IPS DF 19.7 (cell line): Measurements from ENCODE around the gene IL15.
"Not testable (repeated sequence)": the region's sequence is repeated elsewhere in the genome, so short reads cannot be mapped to it uniquely, and the experiment has no call there.

Experiments
- DNase-seq: peaks from one replicate; pipeline ENCODE4 v3.0.0-alpha.2; 2013; ENCODE audit warnings: low read depth, low spot score

IL15 gene

DNA sequence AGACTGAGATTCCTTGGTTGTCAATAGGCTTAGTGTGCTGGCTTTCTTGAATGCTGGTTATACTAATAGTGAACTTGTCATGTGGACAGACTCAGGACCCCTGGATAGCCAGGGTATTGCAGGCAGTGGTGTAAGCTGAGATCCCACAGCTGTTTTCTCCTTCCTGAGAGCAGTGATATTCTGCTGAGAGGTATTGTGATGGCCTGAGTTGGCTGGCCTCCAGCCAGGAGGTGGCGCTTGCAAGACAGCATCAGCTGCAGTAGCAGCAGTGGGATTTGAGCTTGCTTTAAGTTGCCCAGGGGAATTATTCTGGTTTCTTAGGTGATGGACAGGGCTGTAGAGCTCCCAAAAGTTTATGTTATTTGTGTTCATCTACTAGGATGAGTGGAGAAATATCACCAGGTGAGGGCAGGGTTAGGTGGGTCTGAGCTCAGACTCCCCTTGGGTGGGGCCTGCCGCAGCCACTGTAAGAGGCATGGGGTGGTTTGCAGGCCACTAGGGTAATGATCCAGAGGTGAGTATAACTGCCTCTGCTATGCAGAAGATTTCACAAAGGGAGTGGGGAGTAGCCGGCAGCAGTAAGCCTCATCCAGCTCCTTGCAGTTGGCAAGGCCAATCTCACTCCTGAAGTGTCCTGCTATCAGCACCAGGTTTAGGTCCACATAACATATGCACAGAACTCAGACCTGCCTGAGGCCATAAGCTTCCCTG is 66.2 kb downstream of the IL15 start:
- peak; percentile 9 for DNase-seq

DNA sequence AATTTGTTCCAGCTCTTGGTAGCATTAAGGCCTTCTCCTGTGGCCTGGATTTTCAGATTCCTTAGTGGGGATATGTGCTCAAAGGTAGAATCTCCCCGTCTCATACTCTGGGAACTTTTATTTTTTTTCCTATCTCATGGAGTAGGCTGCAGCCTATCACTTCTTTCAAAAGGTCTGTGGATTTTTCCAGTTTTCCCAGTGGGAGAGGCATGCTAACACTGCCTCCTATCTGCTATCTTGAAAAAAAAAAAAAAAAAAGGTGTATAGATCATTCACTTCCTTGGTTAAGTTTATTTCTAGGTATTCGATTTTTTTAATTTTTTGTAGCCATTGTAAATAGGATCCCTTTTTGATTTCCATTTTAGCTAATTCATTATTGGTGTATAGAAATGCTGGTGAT is 67.1 kb downstream of the IL15 start:
- DNase-seq, result no peak

DNA sequence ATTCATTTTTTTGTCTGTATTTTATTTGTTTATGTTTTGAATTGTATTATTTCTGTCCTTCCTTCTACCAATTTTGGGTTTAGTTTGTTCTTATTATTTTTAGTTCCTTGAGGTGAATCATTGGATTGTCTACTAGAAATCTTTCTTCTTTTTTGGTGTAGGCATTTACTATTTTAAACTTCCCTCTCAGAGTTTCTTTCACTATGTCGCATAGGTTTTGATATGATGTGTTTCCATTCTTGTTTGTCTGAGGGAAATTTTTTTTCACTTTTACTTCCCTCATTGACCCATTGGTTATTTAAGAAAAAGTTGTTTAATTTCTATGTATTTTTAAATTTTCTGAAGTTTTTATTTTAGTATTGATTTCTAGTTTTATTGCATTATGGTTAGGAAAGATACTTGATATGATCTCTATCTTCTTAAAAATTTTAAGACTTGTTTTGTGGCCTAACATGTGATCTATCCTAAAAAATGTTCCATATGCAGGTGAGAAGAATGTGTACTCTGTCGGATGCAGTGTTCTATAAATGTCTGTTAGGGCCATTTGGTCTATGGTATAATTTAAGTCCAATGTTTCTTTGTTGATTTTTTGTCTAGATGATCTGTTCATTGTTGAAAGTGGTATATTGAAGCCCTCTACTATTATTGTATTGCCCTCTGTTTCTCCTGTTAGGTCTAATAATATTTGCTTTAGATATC is 68.8 kb downstream of the IL15 start:
- DNase-seq, result no peak

DNA sequence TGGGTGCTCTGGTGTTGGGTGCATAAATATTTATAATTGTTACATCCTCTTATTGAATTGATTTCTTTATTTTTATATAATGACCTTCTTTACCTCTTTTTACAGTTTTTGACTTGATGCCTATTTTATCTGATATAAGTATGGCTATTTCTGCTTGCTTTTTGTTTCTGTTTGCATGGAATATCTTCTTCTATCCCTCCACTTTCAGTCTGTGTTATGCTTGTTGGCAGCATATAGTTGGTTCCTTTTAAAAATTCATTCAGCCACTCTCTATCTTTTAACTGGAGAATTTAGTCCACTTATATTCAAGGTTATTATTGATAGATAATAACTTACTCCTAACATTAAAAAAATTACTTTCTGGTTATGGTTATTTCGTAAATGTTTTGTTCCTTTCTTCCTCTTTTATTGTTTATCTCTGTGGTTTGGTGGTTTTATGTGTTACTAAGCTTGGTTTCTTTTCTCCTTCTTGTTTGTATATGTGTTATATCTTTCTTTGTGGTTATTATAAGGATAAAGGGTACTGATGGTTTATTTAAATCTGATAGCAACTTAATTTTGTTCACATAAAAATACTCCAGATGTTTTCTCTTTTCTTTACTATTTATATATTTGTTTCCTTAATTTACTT is 69.5 kb downstream of the IL15 start:
- no peak for DNase-seq

DNA sequence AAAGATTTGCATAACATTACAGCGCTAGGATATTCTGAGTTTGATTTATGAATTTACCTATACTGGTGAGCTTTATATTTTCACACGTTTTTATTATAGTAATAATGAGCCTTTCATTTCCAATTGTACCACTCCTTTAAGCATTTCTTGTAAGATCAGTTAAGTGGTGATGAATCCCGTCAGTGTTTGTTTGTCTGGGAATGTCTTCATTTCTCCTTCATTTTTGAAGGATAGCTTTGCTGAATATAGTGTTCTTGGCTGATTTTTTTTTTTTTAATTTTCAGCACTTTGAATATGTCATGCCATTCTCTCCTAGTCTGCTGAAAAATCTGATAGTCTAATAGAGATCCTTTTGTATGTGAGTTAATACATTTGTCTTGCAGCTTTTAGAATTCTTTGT is 70.1 kb downstream of the IL15 start:
- DNase-seq, result no peak

DNA sequence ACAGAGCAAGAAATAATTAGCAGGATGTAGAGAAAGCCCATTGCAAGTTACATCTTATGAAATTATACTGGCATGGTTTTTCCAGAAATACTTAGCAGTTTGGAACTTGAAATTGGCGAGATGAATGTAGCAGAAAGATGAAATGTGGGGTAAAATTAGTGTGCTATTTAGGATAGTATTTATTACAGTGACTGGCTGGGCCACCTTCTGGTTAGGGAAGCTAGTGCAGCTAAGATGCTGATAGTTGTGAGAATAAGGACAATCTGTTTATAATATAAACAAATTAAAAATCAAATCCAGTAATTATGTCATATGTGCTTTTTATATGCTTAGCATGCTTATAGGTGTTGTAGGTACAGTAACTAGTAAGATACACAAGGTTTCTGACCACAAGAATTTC is 74.8 kb downstream of the IL15 start:
- no peak for DNase-seq

DNA sequence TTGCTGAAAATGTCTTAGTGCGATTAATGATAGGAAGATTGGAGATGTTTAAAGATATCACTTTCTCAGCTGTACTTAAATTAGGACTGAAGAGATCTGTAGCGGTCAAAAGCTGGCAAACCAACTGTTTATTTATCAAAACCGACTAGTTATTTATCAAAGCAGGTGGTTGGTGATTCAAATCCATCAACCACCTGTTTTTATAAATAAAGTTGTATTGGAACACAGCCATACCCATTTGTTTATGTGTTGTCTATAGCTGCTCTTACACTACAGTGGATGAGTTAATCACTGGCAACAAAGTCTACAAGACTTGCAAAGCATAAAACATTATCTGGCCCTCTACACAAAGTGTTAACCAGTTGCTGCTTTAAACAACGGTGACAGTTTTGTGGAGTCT is 76.8 kb downstream of the IL15 start:
- DNase-seq, result no peak

DNA sequence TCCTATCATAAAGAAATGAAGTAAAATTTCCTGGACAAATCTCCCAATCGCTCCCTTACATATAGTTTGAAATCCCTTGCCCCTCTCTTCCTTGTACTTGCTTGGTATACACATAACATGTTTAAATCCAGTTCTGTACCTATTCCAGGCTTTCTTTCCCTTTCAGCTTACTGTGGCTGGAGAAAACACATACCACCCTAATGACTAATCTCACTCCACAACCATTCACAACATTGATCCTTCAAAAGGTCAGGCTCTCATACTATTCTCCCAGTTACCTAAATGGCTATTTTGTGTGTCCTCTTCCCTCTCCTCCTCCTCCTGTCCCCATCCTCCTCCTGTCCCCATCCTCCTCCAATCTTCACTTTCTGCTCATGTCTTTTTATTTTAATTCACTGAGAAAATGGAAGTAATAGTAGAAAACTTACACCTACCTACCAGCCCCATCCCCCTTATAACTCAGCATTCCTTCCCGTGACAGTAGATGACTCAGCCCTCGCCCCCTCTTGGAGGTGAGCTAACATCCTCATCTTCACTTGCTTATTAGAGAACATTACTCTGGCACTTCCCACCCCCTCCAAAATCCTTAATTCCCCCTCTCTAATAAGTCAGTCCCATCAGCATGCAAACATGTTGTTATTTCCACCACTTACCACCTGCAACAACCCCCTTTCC is 77.5 kb downstream of the IL15 start:
- no peak for DNase-seq

DNA sequence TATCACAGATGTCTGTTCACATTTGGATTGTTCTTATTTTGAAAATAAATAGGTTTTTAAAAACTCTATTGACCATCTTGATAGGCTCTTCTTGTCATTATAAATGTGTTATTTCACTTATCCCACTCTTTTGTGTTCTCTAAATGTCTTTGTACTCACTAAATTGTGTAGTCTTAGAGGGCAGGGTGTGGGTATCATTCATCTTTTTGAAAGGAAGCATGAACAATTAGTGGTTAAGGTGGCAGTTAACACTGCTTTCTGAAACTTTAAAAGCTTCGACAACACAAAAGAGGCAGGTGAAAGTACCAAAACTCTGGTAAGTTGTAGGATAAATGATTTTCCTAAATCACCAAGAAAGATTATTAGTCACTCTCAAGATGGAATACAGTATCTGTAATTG is 83.2 kb downstream of the IL15 start:
- DNase-seq, result no peak

DNA sequence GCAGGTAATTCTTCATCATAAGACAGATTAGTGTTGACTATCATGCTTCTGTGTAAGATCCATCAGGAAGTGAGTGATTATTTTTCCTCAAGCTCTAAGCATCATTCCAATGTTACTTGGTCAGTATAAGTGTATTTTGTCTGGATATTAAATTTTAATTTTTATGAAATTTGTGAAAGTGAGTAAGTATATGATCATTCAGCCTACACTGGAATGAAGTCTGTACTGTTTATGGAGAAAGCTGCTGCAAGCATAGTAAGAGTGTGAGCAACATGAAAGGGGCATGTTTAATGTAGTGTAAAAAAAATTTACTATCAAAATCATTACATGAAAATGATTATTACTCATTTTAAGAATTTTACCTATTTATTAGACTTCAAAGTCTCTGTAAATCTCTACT is 84.8 kb downstream of the IL15 start:
- DNase-seq, result no peak

DNA sequence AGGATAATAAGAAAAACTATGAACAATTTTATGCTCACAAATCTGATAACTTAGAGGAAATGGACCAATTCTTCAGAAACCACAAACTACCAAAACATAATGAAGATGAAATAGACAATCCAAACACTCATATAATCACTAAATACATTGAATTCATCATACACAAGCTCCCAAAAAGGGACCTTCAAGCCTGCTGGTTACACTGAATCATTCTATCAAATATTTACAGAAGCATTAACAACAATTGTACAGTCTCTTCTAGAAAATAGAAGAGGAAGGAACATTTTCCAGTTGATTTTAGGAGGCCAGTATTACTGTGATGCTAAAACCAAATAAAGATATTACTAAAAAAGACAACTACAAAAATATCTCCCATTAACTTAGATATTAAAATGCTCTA is 88.3 kb downstream of the IL15 start:
- no peak for DNase-seq

DNA sequence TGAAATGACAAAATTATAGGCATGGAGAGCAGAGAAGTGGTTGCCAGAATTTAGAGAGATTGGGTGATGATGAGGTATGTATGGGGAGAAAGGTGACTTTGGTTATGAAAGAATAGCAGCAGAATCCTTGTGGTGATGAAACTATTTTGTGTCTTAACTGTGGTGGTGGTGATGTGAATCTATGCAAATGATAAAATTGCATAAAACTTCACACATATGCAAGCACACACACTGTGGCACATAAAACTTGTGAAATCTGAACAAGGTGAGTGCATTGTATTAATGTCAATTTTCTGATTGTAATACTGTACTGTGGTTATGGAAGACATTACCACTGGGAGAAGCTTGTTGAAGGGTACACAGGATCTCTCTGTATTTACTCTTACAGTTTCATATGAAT is 91.0 kb downstream of the IL15 start:
- no peak for DNase-seq

DNA sequence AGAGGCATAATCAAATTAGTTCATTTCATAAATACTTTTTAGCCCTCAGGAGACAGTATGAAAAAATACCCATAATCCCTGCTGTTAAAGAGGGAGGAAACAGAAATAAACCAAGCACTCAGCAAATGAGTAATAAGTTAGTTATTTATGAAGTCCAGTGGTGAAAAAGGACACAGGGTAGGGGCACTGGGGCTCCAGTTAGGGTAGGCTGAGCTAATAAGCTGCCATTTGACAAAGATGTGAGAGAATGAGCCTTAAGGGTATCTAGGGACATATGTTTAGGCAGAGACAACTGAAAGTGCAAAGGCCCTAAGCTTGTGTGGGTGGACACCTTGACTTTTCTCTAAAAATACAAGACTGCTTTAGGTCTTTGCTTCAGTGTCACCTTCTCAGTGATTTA is 94.4 kb downstream of the IL15 start:
- no peak for DNase-seq

DNA sequence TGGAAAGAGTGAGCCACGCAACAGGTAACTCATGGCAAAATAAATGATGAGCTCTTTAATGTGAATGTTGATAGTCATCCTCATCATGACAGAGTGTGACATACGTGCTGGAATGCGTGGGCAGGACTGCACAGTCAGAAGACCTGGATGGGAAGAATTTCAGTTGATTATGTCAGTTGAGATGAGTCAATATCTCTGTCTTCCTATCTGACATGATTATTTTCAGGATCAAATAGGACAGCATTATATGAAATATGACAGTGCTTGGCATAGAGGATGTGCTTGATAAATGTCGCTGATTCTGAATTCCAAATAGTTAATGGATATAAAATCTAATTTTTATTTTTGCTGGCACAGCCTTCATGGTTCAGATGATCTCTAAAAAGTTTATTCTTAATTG is 95.1 kb downstream of the IL15 start:
- no peak for DNase-seq

DNA sequence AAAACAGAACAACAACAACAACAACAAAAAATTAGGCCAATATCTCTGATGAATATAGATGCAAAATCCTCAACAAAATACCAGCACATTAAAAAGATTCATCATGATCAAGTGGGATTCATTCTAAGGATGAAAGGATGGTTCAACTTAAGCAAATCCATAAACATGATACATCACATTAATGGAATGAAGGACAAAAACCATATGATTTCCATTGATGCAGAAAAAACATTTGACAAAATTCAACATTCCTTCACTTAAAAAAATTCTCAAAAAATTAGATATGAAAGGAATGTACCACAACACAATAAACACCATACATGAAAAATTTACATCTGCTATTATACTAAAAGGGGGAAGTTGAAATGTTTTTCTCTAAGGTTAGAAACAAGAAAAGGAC is 103.3 kb downstream of the IL15 start:
- DNase-seq, result no peak

DNA sequence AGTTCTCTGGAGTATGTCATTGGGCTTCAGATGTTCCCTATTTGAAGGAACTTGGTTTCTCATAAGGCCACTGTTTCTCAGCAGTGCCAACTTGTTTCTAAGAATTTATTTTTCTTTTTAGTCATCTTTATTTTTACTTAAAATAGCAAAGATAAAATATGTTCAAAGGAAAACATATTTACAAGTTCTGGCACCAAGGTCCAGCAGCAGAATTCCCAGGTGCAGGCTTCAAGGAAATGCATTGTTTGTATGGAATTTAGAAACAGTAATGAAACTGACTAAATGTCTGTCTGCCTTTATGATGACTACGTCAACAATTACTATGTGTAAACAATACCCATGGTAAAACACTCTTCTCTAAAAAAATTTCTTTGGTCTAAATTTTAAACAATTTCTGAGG is 109.6 kb downstream of the IL15 start:
- DNase-seq, result no peak

DNA sequence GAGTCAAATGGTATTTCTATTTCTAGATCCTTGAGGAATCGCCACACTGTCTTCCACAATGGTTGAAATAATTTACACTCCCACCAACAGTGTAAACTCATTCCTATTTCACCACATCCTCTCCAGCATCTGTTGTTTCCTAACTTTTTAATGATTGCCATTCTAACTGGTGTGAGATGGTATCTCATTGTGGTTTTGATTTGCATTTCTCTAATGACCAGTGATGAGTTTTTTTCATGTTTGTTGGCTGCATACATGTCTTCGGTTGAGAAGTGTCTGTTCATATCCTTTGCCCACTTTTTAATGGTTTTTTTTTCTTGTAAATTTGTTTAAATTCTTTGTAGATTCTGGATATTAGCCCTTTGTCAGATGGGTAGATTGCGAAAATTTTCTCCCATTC is 115.4 kb downstream of the IL15 start:
- not testable (repeated sequence) for DNase-seq

DNA sequence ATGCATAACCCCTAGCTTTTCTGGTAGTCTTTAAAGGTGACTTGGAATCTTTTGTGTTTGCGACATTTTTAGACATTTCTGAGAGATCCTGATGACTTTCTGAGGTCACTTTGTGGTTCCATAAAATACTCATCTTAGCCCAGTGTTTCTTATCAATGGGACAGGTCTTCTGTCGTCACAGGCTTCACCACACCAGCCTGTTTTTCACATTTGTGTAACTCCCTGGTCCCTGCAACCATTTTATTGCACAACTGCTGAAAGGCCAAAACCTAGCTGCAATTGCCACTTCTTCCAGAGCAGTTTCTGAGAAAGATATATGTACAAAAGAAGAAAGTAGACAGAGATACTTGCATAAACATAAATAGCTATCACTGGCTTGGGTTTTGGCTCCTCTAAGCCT is 120.9 kb downstream of the IL15 start:
- DNase-seq, result no peak

DNA sequence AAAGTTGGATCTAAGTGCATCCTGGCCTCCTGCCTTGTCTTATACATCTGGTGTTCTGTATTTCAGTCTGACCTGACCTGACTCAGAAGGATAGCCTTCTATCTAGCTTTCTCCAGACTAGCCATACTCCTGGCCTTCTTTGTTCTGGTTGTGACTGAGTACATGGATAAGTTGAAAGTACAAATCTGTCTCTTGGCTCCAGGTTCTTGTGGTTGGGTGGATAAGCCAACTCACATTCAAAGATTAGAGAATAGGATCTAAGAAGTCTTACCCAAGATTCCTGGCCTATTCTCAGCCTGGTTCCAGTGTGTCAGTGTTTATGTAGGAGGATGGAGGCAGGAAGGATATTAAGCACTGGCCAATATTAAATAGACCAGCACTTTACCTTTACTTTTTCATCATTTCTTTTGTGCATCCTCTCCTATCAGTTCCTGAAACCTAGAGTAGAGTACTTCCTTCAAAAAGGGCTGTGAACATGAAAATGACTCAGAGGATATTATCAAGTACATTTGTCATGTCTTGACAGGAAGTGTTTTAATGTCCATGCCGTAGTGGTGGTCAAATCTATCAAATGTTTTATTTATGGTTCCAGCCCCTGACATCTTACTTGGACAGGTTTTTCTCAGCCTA is 123.5 kb downstream of the IL15 start:
- DNase-seq, result no peak

DNA sequence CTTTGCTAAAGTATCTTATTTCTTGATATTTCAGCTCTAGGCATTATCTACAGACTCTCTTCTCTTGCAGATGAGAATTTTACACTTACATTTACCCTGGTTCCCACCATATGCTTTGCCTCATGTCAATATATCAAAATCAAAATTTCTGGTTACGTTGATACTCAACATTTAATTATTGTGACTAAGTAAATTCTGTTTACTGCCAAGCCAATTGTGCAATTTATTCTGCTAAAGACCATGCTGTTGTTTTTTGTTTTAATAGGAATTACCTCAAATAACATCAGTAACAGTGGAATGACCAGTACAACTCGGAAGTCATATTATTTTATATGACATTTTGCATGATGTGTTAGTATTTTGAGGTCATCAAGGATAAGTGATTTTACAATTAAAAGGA is 125.5 kb downstream of the IL15 start:
- no peak for DNase-seq

DNA sequence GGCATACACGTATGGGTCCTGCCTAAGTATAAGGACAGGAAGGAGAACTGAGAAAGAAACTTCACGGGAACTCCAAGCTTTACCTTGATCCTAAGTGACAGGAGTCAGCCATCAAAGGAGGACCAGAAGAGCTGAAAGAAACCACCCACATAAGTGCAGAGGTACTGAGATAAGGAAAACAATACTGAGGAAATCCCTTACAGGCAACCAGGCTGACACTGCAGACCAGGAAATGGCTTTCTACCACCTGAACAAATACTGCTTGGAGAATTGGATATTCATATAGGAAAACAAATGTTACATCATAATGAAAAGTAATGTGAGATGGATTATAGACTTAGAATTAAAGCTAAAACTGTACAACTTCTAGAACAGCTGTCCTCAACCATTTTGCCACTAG is 127.0 kb downstream of the IL15 start:
- DNase-seq, result no peak

DNA sequence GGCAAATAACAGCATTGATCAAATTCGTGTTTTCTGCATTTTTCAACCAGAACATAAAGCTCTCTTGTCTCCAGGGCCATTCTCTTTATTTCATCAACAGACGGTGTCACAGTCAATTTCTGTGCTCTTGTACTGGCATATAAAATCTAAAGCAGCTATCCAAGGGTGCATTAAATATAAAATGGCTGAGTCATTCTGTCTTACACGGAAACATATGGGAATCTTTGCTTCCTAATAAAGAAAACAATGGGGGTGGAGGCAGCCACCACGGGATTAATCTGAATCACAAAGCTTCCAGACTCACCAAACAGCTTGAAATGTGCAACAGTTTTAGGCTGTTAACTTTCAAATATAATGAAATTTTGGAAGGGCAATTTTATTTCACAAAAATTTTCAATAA is 132.6 kb downstream of the IL15 start:
- no peak for DNase-seq
